Astrocyte of the spinal cord (primary cell): ENCODE measurements around the gene GNLY.

Experiments
- DNase-seq: peaks from one replicate; pipeline ENCODE4 v3.0.0; 2011; ENCODE audit warnings: low read depth, low spot score
- H3K4me3 ChIP-seq: 2 replicates; pipeline ENCODE4 v1.5.1; 2011; ENCODE audit warnings: low read depth, mild to moderate bottlenecking, low read length, moderate library complexity
- CTCF ChIP-seq: IDR thresholded peaks from 2 replicates; pipeline ENCODE4 v1.5.1; 2012; ENCODE audit warnings: low read depth, mild to moderate bottlenecking, low read length, inconsistent platforms
- in situ Hi-C: cut with HindIII; loops from 2 replicates; pipeline ENCODE4 v1.10.0; 2017; ENCODE audit warnings: low sequenced_read_pairs

GNLY gene

DNA sequence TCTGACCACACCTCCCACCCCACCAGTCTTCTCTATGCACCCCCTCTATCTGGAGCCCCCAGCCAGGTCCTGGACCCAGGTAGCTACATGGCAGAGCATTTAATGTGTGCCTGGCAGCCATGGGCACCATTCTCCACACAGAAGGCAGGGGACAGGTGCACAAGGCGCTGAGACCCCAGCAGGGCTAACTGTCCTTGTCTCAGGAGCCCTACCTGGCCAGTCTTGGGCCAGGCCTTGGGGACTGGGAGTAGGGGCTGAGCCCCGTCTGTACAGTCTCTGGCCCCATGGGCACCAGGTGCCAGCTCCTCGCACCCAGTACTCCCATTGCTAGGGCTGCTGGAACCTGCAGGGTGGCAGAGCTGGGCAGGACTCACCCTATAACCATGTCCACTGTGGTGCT lies 2.9 kb downstream of the GNLY start:
- no peak for TF ChIP-seq CTCF
- H3K4me3 ChIP-seq: no peak overlapping the region
- in situ Hi-C loops: no loop called here
- DNase-seq: no peak

DNA sequence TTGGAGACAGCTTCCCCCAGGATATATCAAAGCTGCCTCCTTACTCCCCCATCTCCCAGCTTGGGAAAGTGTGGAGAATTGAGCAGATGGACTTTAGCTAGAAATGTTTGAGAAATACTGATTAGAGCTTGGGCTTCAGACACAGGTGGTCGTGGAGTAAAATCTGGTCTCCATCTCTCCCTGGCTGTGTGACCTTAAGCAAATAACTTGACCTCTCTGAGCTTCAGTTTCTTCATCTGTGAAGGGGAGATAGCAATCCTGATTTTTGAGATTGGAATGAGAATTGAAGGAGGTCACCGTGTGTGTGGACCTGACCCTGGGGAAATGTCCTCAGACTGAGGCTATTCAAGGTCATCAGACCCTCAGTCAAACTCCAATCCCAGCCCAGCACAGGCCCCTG lies 3.6 kb downstream of the GNLY start:
- in situ Hi-C loops: no loop called here
- TF ChIP-seq CTCF: no peak
- DNase-seq: no peak
- no peak overlapping the region for H3K4me3 ChIP-seq

GRCh38 chr2:85698184-85698879 lies 4.2 kb downstream of the GNLY start:
- H3K4me3 ChIP-seq: no peak overlapping the region
- DNase-seq: no peak
- in situ Hi-C loops: no loop called here
- TF ChIP-seq CTCF: no peak

DNA sequence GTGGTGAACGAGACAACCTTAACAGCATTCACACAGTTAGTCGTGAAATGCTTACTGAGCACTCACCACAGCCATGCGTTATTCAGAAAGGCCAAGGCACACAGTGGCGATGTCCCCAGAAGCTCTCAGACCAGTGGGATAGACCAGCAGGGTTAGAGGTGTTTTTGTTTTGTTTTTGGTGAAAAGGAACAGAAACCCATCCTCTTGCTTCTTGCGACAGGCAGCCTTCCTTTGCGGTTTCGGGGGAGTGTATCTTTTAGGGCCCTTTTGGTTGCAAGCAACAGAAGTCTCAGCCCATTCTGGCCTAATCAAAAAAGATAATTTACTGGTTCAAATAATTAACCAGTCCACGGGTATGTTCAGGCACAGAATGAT lies 4.7 kb downstream of the GNLY start:
- no peak for DNase-seq
- no peak for TF ChIP-seq CTCF
- no peak overlapping the region for H3K4me3 ChIP-seq
- in situ Hi-C loops: no loop called here

GRCh38 chr2:85699325-85699724 lies 5.2 kb downstream of the GNLY start:
- in situ Hi-C loops: no loop called here
- TF ChIP-seq CTCF: no peak
- no peak for DNase-seq
- H3K4me3 ChIP-seq: no peak overlapping the region

GRCh38 chr2:85702172-85702571 lies 8.0 kb downstream of the GNLY start:
- DNase-seq: peak; percentile 83
- TF ChIP-seq CTCF: no peak
- H3K4me3 ChIP-seq: no peak overlapping the region
- in situ Hi-C loops: no loop called here
